Muscle layer of colon (tissue), 2 donors: ENCODE measurements around the gene SGCD.

Experiments
- H3K27ac ChIP-seq: one replicate; pipeline ENCODE4 v1.7.0; 2013; ENCODE audit warnings: low read depth, mild to moderate bottlenecking, low read length, moderate library complexity
- H3K27me3 ChIP-seq, 2 donors: one replicate each; pipeline ENCODE4 v1.7.0; 2013; ENCODE audit warnings: low read length in 2 of 2, mild to moderate bottlenecking in 2 of 2; ENCODE audit not compliant: insufficient read depth in 2 of 2, control insufficient read depth in 1 of 2
- H3K36me3 ChIP-seq: one replicate; pipeline ENCODE4 v1.7.0; 2013; ENCODE audit warnings: mild to moderate bottlenecking, low read length; ENCODE audit not compliant: insufficient read depth
- H3K4me1 ChIP-seq: one replicate; pipeline ENCODE4 v1.7.0; 2013; ENCODE audit warnings: mild to moderate bottlenecking, low read length; ENCODE audit not compliant: insufficient read depth
- H3K4me3 ChIP-seq, 2 donors: one replicate each; pipeline ENCODE4 v1.7.0; 2013; ENCODE audit warnings: low read length in 2 of 2, low read depth in 1 of 2, mild to moderate bottlenecking in 1 of 2, moderate library complexity in 1 of 2
- H3K9ac ChIP-seq: one replicate; pipeline ENCODE4 v1.7.0; 2013; ENCODE audit warnings: low read length
- H3K9me3 ChIP-seq: one replicate; pipeline ENCODE4 v1.7.0; 2013; ENCODE audit warnings: mild to moderate bottlenecking, low read length
- donor health status: abdominal sarcoma.
- donor health status: Adenocarcinoma of cecum.

SGCD gene

DNA sequence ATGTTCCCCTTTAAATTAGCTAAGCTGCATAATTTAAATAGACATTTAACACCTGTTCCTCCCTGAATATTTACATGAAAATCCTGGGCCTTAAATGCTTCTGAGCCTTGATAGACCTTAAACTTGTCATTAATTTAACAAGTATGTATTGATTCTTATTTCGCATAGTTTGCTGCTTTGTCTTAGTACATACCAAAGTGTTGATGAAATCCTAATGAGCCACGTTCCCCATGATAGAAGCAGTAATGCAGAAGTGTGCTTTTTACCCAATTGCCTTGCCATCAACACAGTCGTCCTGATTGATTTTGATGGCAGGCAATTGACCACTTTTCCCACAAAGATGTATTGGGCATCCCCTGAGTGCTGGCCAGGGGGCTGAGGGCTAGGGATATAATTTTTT lies 213.5 kb downstream of the SGCD start:
- no peak overlapping the region for H3K9ac ChIP-seq
- no peak overlapping the region for H3K27ac ChIP-seq
- no peaks in the 10 kb centered on the region for H3K4me1 ChIP-seq
- H3K36me3 ChIP-seq = no peaks in the 10 kb centered on the region
- no peaks in the 10 kb centered on the region for H3K27me3 ChIP-seq
- no peaks in the 10 kb centered on the region for H3K9me3 ChIP-seq
- no peak overlapping the region for H3K4me3 ChIP-seq

DNA sequence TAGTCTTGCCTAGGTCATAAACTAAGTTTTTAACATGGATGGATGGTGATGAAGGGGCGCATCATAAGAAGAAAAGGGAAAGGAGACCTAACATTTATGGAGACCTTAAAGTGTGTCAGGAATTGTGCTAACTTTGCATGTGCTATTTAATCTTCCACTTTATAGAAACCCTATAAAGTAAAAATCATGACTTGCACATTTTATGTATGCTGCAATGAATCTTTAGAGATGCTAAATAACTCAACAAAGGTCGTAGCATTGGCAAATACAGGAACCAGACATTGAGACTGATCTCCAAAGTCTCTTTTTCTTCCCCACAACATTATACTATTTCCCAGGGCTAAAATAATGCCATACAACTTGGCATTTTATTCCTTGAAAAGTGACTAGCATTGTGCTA lies 214.6 kb downstream of the SGCD start:
- H3K36me3 ChIP-seq = no peaks in the 10 kb centered on the region
- no peaks in the 10 kb centered on the region for H3K9me3 ChIP-seq
- no peak overlapping the region for H3K9ac ChIP-seq
- no peaks in the 10 kb centered on the region for H3K27me3 ChIP-seq
- no peak overlapping the region for H3K4me3 ChIP-seq
- no peak overlapping the region for H3K27ac ChIP-seq
- no peaks in the 10 kb centered on the region for H3K4me1 ChIP-seq

DNA sequence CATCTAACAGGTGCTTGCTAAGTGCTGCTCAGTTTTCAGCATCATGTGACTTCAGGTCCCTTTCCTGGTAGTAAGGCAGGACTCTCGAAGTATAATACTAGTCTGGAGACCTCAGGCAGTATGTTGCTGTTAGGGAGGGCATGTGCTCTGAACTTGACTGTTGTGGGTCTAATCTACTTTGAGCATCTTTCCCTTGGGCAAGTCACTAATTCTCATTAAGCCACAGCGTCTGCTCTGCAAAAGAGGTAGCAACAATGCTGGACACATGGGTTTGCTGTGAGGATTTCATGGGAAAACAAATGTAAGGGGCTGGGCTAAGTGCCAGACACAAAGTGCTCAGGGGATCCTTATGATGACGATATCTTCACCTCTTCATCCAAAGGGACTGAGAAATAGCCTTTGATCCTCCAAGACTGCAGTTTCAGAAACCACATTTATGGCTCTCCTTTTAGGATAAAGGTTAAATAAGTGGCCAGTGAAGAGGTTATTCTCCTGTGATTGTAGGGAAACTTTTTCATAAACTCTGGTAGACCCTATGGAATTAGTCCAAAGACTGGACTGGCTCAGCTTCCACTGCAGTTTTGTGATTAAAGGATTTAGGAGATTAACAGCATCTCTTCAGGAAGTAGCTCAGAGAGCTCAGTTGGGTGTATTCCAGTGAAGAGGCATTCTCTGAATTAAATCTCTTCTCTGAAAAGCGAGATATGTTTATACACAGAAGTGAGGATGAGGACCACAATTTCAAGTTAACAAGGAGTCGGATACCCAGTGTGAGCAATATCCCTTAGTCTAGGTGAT lies 216.6 kb downstream of the SGCD start:
- no peak overlapping the region for H3K4me3 ChIP-seq
- no peaks in the 10 kb centered on the region for H3K9me3 ChIP-seq

DNA sequence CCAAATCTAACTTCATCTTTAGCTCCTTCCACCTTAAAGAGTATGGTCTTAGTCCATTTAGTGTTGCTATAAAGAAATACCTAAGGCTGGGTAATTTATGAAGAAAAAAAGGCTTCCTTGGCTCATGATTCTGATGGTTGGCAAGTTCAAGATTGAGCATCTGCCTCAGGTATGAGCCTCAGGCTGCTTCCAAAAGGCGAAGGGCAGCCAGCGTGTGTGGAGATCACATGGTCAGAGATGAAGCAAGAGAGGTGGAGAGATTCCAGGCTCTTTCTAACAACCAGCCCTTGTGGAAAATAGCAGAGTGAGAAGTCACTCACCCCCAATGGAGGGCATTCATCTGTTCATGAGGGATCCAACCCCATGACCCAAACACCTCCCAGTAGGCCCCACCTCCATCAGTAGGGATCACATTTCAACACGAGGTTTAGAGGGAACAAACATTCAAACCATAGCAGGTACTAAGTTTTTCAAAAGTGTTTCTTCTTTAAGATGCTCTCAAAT lies 225.9 kb downstream of the SGCD start:
- no peaks in the 10 kb centered on the region for H3K4me1 ChIP-seq
- H3K9me3 ChIP-seq = no peaks in the 10 kb centered on the region
- H3K27me3 ChIP-seq = no peaks in the 10 kb centered on the region
- H3K9ac ChIP-seq = no peak overlapping the region
- no peak overlapping the region for H3K4me3 ChIP-seq
- no peaks in the 10 kb centered on the region for H3K36me3 ChIP-seq
- H3K27ac ChIP-seq = no peak overlapping the region

More for the DNA sequence above, 216.6 kb downstream of the SGCD start:
- no peak overlapping the region for H3K9ac ChIP-seq
- no peaks in the 10 kb centered on the region for H3K36me3 ChIP-seq
- no peaks in the 10 kb centered on the region for H3K27me3 ChIP-seq
- no peaks in the 10 kb centered on the region for H3K4me1 ChIP-seq
- H3K27ac ChIP-seq = no peak overlapping the region

DNA sequence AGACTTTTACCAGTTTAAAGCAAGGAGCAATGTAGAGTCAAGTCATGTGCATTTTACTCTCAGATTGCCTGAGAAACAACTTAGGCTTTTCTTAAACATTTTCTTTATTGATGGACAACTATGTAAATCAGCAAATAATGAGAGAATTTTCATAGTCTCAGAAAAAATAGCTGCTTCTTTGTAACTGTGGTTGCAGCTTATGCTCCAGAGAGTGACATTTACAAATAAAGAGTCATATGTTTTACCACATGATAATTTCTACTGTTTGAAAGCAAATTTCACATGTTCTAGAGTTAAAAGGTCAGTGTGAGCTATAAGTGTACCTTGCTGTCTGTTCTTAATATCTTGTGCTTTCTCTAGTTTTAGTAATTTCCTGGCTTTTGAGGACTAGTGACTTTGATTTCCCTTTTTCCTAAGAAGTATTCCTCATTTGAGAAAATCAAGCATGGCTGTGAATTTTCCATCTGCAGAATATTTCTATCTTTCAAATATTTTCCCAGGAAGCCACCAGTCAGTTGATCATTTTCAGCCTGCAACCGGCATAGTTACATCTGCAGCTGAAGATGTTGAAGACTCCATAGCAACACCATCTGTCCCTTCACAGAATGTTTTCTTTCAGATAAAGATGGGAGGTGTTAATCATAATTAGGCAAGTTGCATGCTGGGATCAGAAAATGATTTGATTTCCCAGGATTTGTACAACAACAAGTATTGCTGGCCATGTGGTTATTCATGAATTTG lies 229.9 kb downstream of the SGCD start:
- Histone ChIP-seq H3K27me3 (no peaks in the 10 kb centered on the region), H3K9ac (no peak overlapping the region), H3K36me3 (no peaks in the 10 kb centered on the region), H3K4me3 (no peak overlapping the region), H3K27ac (no peak overlapping the region), H3K4me1 (no peaks in the 10 kb centered on the region), H3K9me3 (no peaks in the 10 kb centered on the region)

DNA sequence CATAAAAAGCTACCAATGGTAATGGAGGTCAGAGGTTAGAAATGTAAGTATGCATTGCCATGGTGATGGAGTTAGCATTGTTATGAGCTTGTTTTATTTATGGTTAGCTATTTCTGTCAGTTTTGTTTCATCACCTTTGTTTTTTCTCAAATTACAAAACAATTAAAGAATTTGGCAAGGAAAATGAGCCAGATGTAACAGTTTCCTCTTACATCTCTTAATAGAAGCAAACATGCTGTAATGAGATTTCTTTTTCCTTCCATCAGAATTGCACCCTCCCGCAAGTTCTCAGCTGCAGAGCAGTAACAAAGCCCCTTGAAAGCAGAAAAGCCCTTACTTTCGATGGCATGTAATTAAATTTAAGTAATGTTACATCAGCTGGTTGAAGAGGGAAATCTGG lies 233.0 kb downstream of the SGCD start:
- H3K36me3 ChIP-seq = no peaks in the 10 kb centered on the region
- no peak overlapping the region for H3K9ac ChIP-seq
- no peaks in the 10 kb centered on the region for H3K4me1 ChIP-seq
- no peak overlapping the region for H3K27ac ChIP-seq
- no peaks in the 10 kb centered on the region for H3K9me3 ChIP-seq
- H3K4me3 ChIP-seq = no peak overlapping the region
- H3K27me3 ChIP-seq = no peaks in the 10 kb centered on the region

DNA sequence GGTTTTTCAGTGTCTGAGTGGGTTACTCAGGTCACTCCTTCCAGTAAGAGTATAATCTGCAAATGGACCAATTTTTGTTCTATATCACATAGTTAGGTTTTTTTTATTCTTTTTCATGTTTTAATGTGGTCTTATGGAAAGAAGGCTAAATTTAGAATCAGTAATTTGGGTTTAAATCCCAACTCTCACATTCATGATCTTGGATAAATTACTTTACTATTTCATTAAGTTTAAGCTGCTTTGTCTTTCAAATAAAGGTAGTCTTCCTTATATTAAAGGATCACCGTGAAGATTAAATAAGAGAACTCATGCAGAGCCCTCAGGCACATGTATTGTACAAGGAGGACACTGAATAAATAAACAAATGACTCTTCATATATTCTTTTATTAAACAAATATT lies 234.7 kb downstream of the SGCD start:
- H3K4me3 ChIP-seq = no peak overlapping the region
- no peaks in the 10 kb centered on the region for H3K9me3 ChIP-seq
- no peak overlapping the region for H3K9ac ChIP-seq
- H3K36me3 ChIP-seq = no peaks in the 10 kb centered on the region
- no peak overlapping the region for H3K27ac ChIP-seq
- H3K4me1 ChIP-seq = no peaks in the 10 kb centered on the region
- H3K27me3 ChIP-seq = no peaks in the 10 kb centered on the region

DNA sequence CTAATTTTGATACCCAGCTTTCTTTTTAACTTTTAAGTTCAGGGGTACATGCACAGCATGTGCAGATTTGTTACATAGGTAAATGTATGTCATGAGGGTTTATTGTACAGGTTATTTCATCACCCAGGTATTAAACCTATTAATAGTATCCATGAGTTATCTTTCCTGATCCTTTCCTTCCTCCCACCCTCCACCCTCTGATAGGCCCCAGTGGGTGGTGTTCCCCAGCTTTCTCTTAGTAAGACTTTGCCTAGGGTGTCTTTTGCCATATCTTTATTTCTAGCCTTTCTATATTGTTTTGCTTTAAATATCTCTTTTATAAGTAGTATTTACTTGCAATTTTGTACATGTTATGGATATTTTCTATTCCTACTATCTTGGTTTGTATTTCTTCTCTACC lies 243.7 kb downstream of the SGCD start:
- H3K27ac ChIP-seq = no peak overlapping the region
- H3K9ac ChIP-seq = no peak overlapping the region
- no peaks in the 10 kb centered on the region for H3K4me1 ChIP-seq
- no peak overlapping the region for H3K4me3 ChIP-seq
- H3K36me3 ChIP-seq = no peaks in the 10 kb centered on the region
- H3K27me3 ChIP-seq = no peaks in the 10 kb centered on the region
- H3K9me3 ChIP-seq = no peaks in the 10 kb centered on the region

DNA sequence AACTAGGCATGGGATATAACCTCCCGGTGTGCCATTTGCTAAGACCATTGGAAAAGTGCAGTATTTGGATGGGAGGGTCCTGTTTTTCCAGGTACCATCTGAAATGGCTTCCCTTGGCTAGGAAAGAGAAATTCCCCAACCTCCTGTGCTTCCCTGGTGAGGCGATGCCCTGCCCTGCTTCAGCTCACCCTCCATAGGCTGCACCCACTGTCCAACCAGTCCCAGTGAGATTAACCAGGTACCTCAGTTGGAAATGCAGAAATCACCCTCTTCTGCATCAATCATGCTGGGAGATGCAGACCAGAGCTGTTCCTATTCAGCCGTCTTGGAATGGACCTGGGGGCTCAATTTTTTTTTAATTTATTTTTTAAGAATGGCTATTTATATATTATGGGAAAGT lies 254.8 kb downstream of the SGCD start:
- no peaks in the 10 kb centered on the region for H3K36me3 ChIP-seq
- H3K27me3 ChIP-seq = no peaks in the 10 kb centered on the region
- no peaks in the 10 kb centered on the region for H3K9me3 ChIP-seq
- no peak overlapping the region for H3K4me3 ChIP-seq
- H3K27ac ChIP-seq = no peak overlapping the region
- H3K9ac ChIP-seq = no peak overlapping the region
- peaks cover 21% of the 10 kb centered on the region for H3K4me1 ChIP-seq

DNA sequence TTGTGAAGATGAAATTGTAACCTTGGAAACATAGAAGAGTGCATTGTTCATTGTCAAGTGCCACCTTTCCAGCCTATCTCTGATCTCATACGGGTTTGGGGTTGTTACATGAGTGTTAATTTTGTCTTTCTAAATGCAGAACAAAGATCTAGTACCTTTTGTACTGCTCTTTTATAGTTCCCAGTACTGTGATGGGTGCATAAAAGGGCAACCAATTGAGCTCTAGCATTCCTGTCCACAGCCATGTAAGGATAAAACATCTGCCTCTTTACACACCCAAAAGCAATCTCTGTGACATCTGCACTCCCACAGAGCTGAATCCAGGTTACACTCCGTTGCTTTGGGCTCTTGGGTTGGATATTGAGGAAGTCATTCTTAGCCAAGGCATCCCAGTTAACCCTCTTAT lies 255.2 kb downstream of the SGCD start:
- Histone ChIP-seq H3K27ac (no peak overlapping the region), H3K36me3 (no peaks in the 10 kb centered on the region)

DNA sequence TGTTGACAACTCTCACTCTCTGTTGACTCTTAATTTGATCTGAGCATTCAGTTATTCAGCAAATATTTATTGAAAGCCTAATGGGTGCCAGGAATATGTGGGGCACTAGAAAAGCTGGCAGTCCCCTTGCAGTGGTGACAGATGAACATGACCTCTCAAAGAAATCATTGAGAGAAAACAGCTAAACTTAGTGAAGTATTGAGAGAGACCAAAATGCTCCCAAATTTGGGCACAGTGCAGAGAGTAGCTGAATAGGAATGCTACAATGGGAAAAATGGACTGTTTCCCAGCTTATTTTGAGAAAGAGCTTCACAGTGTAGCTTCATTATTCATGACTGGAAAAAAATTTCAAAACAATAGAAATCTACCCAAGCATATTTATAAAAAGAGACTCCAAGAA lies 257.9 kb downstream of the SGCD start:
- no peaks in the 10 kb centered on the region for H3K27me3 ChIP-seq
- H3K36me3 ChIP-seq = no peaks in the 10 kb centered on the region
- peaks cover 38% of the 10 kb centered on the region for H3K4me1 ChIP-seq
- H3K27ac ChIP-seq = no peak overlapping the region
- no peak overlapping the region for H3K9ac ChIP-seq
- H3K4me3 ChIP-seq = no peak overlapping the region
- H3K9me3 ChIP-seq = no peaks in the 10 kb centered on the region

More for the DNA sequence above, 255.2 kb downstream of the SGCD start:
- no peaks in the 10 kb centered on the region for H3K27me3 ChIP-seq
- no peak overlapping the region for H3K9ac ChIP-seq
- no peaks in the 10 kb centered on the region for H3K9me3 ChIP-seq
- no peak overlapping the region for H3K4me3 ChIP-seq
- H3K4me1 ChIP-seq = peaks cover 26% of the 10 kb centered on the region
